Subcutaneous abdominal adipose tissue (tissue), 5 donors: ENCODE data around the gene RTP3.

Experiments used
- H3K27ac ChIP-seq: one replicate; pipeline ENCODE4 v1.7.0; 2013; ENCODE audit warnings: low read depth, mild to moderate bottlenecking, inconsistent platforms, low read length, moderate library complexity
- H3K27me3 ChIP-seq, 5 donors: one replicate each; pipeline ENCODE4 v1.7.0; 2013; ENCODE audit warnings: low read length in 5 of 5, inconsistent platforms in 1 of 5; ENCODE audit not compliant: control insufficient read depth in 5 of 5, insufficient read depth in 4 of 5
- H3K36me3 ChIP-seq, 5 donors: one replicate each; pipeline ENCODE4 v1.7.0; 2013; ENCODE audit warnings: low read length in 5 of 5; ENCODE audit not compliant: control insufficient read depth in 5 of 5, insufficient read depth in 5 of 5
- H3K4me1 ChIP-seq, 5 donors: one replicate each; pipeline ENCODE4 v1.7.0; 2013; ENCODE audit warnings: low read length in 5 of 5, mild to moderate bottlenecking in 3 of 5, moderate library complexity in 1 of 5; ENCODE audit not compliant: control insufficient read depth in 5 of 5, insufficient read depth in 5 of 5
- H3K4me3 ChIP-seq, 5 donors: one replicate each; pipeline ENCODE4 v1.7.0; 2013; ENCODE audit warnings: low read length in 5 of 5, low read depth in 1 of 5
- H3K9ac ChIP-seq, 5 donors: one replicate each; pipeline ENCODE4 v1.7.0; 2013; ENCODE audit warnings: low read length in 5 of 5, mild to moderate bottlenecking in 4 of 5, moderate library complexity in 3 of 5
- H3K9me3 ChIP-seq, 5 donors: one replicate each; pipeline ENCODE4 v1.7.0; 2013; ENCODE audit warnings: low read length in 5 of 5; ENCODE audit not compliant: control insufficient read depth in 5 of 5
- donor health status: healthy.
- donor health status: healthy.
- donor health status: healthy.
- donor health status: healthy.
- donor health status: healthy.

RTP3 gene

GRCh38 chr3:46468753-46469600 is 28.8 kb upstream of the RTP3 start:
- Histone ChIP-seq H3K27me3 (peaks cover 10 to 18% (median 13%) of the 10 kb centered on the region in 5 donors), H3K4me1 (peaks cover 3 to 45% (median 34%) of the 10 kb centered on the region in 5 donors), H3K9ac (no peak overlapping the region), H3K4me3 (no peak overlapping the region), H3K9me3 (no peaks in the 10 kb centered on the region), H3K27ac (no peak overlapping the region), H3K36me3 (no peaks in the 10 kb centered on the region)

GRCh38 chr3:46469680-46470357 is 28.0 kb upstream of the RTP3 start:
- Histone ChIP-seq H3K4me3 (no peak overlapping the region), H3K4me1 (peaks cover 3 to 37% (median 29%) of the 10 kb centered on the region in 5 donors), H3K27ac (no peak overlapping the region), H3K36me3 (no peaks in the 10 kb centered on the region), H3K9ac (no peak overlapping the region), H3K27me3 (peaks cover 3 to 11% (median 5%) of the 10 kb centered on the region in 5 donors), H3K9me3 (peaks cover 0 to 6% (median 1%) of the 10 kb centered on the region in 5 donors)

GRCh38 chr3:46470831-46471230 is 26.9 kb upstream of the RTP3 start:
- Histone ChIP-seq H3K27me3 (peaks cover 0 to 7% (median 0%) of the 10 kb centered on the region in 5 donors), H3K4me1 (peaks cover 3 to 30% (median 24%) of the 10 kb centered on the region in 5 donors), H3K27ac (no peak overlapping the region), H3K9me3 (peaks cover 0 to 9% (median 3%) of the 10 kb centered on the region in 5 donors), H3K4me3 (no peak overlapping the region), H3K36me3 (no peaks in the 10 kb centered on the region), H3K9ac (no peak overlapping the region)

GRCh38 chr3:46471371-46471914 is 26.3 kb upstream of the RTP3 start:
- no peak overlapping the region for H3K27ac ChIP-seq
- H3K9me3 ChIP-seq, result peaks cover 0 to 9% (median 3%) of the 10 kb centered on the region in 5 donors
- H3K9ac ChIP-seq, result no peak overlapping the region
- H3K4me3 ChIP-seq, result no peak overlapping the region
- no peaks in the 10 kb centered on the region for H3K36me3 ChIP-seq
- H3K4me1 ChIP-seq, result peaks cover 0 to 24% (median 18%) of the 10 kb centered on the region in 5 donors
- peaks cover 0 to 7% (median 0%) of the 10 kb centered on the region in 5 donors for H3K27me3 ChIP-seq

GRCh38 chr3:46472736-46473135 is 25.0 kb upstream of the RTP3 start:
- H3K4me3 ChIP-seq, result no peak overlapping the region
- H3K9ac ChIP-seq, result no peak overlapping the region
- H3K4me1 ChIP-seq, result peaks cover 0 to 17% (median 10%) of the 10 kb centered on the region in 5 donors
- H3K27ac ChIP-seq, result no peak overlapping the region
- H3K27me3 ChIP-seq, result peaks cover 0 to 7% (median 0%) of the 10 kb centered on the region in 5 donors
- H3K9me3 ChIP-seq, result peaks cover 0 to 9% (median 3%) of the 10 kb centered on the region in 5 donors
- H3K36me3 ChIP-seq, result no peaks in the 10 kb centered on the region

GRCh38 chr3:46477145-46477544 is 20.6 kb upstream of the RTP3 start:
- peaks cover 0 to 3% (median under 1%) of the 10 kb centered on the region in 5 donors for H3K27me3 ChIP-seq

GRCh38 chr3:46477756-46478155 is 20.0 kb upstream of the RTP3 start:
- H3K9me3 ChIP-seq, result peaks cover 0 to 9% (median 3%) of the 10 kb centered on the region in 5 donors
- H3K9ac ChIP-seq, result no peak overlapping the region
- no peak overlapping the region for H3K4me3 ChIP-seq
- no peak overlapping the region for H3K27ac ChIP-seq
- no peaks in the 10 kb centered on the region for H3K4me1 ChIP-seq
- peaks cover 0 to 3% (median 0%) of the 10 kb centered on the region in 5 donors for H3K27me3 ChIP-seq
- no peaks in the 10 kb centered on the region for H3K36me3 ChIP-seq

More at GRCh38 chr3:46477145-46477544, 20.6 kb upstream of the RTP3 start:
- no peak overlapping the region for H3K27ac ChIP-seq
- no peaks in the 10 kb centered on the region for H3K4me1 ChIP-seq
- H3K9ac ChIP-seq, result no peak overlapping the region
- no peaks in the 10 kb centered on the region for H3K36me3 ChIP-seq
- H3K9me3 ChIP-seq, result peaks cover 0 to 9% (median 3%) of the 10 kb centered on the region in 5 donors
- no peak overlapping the region for H3K4me3 ChIP-seq

- no peak overlapping the region for H3K9ac ChIP-seq
- no peak overlapping the region for H3K27ac ChIP-seq
- no peak overlapping the region for H3K4me3 ChIP-seq
- H3K36me3 ChIP-seq, result no peaks in the 10 kb centered on the region
- peaks cover 0 to 9% (median 3%) of the 10 kb centered on the region in 5 donors for H3K9me3 ChIP-seq
- H3K27me3 ChIP-seq, result peaks cover 0 to 3% (median 0%) of the 10 kb centered on the region in 5 donors
- no peaks in the 10 kb centered on the region for H3K4me1 ChIP-seq
Measured at GRCh38 chr3:46478341-46478740, 19.4 kb upstream of the RTP3 start.

- H3K36me3 ChIP-seq, result no peaks in the 10 kb centered on the region
- no peaks in the 10 kb centered on the region for H3K4me1 ChIP-seq
- H3K27me3 ChIP-seq, result peaks cover 0 to 3% (median 0%) of the 10 kb centered on the region in 5 donors
- peaks cover 0 to 9% (median 3%) of the 10 kb centered on the region in 5 donors for H3K9me3 ChIP-seq
- no peak overlapping the region for H3K27ac ChIP-seq
- no peak overlapping the region for H3K4me3 ChIP-seq
- no peak overlapping the region for H3K9ac ChIP-seq
Measured at GRCh38 chr3:46479021-46479420, 18.8 kb upstream of the RTP3 start.
